Neuronal stem cell (in vitro differentiated cells): ENCODE measurements around the gene ADGB.
A peak's percentile ranks its signal among the peaks of the same experiment; 100 is the strongest.

Experiments used
- DNase-seq: peaks from one replicate; pipeline ENCODE4 v3.0.0-alpha.2; 2013; ENCODE audit warnings: low spot score
- H2AFZ ChIP-seq: one replicate; pipeline ENCODE4 v1.6.1; 2013; ENCODE audit warnings: mild to moderate bottlenecking, low read length, inconsistent platforms
- H2AK5ac ChIP-seq: 2 replicates; pipeline ENCODE4 v1.6.1; 2013; ENCODE audit warnings: low read depth, mild to moderate bottlenecking, inconsistent platforms, low read length, moderate library complexity, mixed read lengths
- H2BK120ac ChIP-seq: 2 replicates; pipeline ENCODE4 v1.6.1; 2013; ENCODE audit warnings: low read depth, mild to moderate bottlenecking, inconsistent platforms, low read length, moderate library complexity, mixed read lengths
- H2BK12ac ChIP-seq: one replicate; pipeline ENCODE4 v1.6.1; 2013; ENCODE audit warnings: low read length, inconsistent platforms
- H2BK15ac ChIP-seq: 2 replicates; pipeline ENCODE4 v1.6.1; 2013; ENCODE audit warnings: mild to moderate bottlenecking, low read length, inconsistent platforms, mixed read lengths
- H2BK5ac ChIP-seq: one replicate; pipeline ENCODE4 v1.6.1; 2013; ENCODE audit warnings: inconsistent platforms, mild to moderate bottlenecking, low read length, moderate library complexity
- H3K14ac ChIP-seq: one replicate; pipeline ENCODE4 v1.6.1; 2013; ENCODE audit warnings: low read length, inconsistent platforms
- H3K18ac ChIP-seq: 2 replicates; pipeline ENCODE4 v1.6.1; 2013; ENCODE audit warnings: low read length, inconsistent platforms
- H3K23ac ChIP-seq: 2 replicates; pipeline ENCODE4 v1.6.1; 2013; ENCODE audit warnings: low read depth, mild to moderate bottlenecking, mixed read lengths, low read length, inconsistent platforms; ENCODE audit not compliant: poor library complexity
- H3K27ac ChIP-seq: replicated peaks from 3 replicates; pipeline ENCODE4 v1.5.1; 2013; ENCODE audit warnings: low read length, inconsistent platforms
- H3K27me3 ChIP-seq, 3 experiments: 2 replicates each; pipeline ENCODE4 v1.6.1; 2013; ENCODE audit warnings: low read length in 3 of 3, mild to moderate bottlenecking in 2 of 3, inconsistent platforms in 1 of 3, low read depth in 1 of 3, mixed read lengths in 1 of 3, moderate library complexity in 1 of 3; ENCODE audit not compliant: control insufficient read depth in 3 of 3, insufficient read depth in 3 of 3
- H3K36me3 ChIP-seq, 2 donors: replicated peaks in 1 of 2; 2 replicates each; pipeline ENCODE4 v1.6.1; 2013; ENCODE audit warnings: low read length in 2 of 2; ENCODE audit not compliant: control insufficient read depth in 2 of 2, insufficient read depth in 2 of 2
- H3K4ac ChIP-seq: 2 replicates; pipeline ENCODE4 v1.6.1; 2013; ENCODE audit warnings: inconsistent platforms, mild to moderate bottlenecking, low read length, moderate library complexity
- H3K4me1 ChIP-seq, 2 donors: 1 replicate in 1 of 2; 2 replicates in 1 of 2; pipeline ENCODE4 v1.6.1; 2013; ENCODE audit warnings: low read length in 2 of 2, low read depth in 1 of 2; ENCODE audit not compliant: control insufficient read depth in 2 of 2, insufficient read depth in 1 of 2
- H3K4me2 ChIP-seq: one replicate; pipeline ENCODE4 v1.6.1; 2013; ENCODE audit warnings: mild to moderate bottlenecking, low read length, inconsistent platforms; ENCODE audit not compliant: insufficient read depth, poor library complexity, severe bottlenecking
- H3K4me3 ChIP-seq, 2 donors: 2 replicates each; pipeline ENCODE4 v1.5.1; 2013; ENCODE audit warnings: low read length in 2 of 2, mild to moderate bottlenecking in 2 of 2, inconsistent platforms in 1 of 2, moderate library complexity in 1 of 2
- H3K79me1 ChIP-seq: one replicate; pipeline ENCODE4 v1.6.1; 2013; ENCODE audit warnings: low read depth, mild to moderate bottlenecking, inconsistent platforms, low read length, moderate library complexity
- H3K9ac ChIP-seq: one replicate; pipeline ENCODE4 v1.6.1; 2013; ENCODE audit warnings: mild to moderate bottlenecking, low read depth, low read length, inconsistent platforms; ENCODE audit not compliant: poor library complexity
- H3K9me3 ChIP-seq, 2 donors: replicated peaks in 1 of 2; 2 replicates each; pipeline versions ENCODE3 to v1.6.1; 2013; ENCODE audit warnings: low read length in 2 of 2, mild to moderate bottlenecking in 2 of 2, inconsistent platforms in 1 of 2, low read depth in 1 of 2, mixed read lengths in 1 of 2, moderate library complexity in 1 of 2; ENCODE audit not compliant: control insufficient read depth in 2 of 2, insufficient read depth in 1 of 2
- H4K8ac ChIP-seq: one replicate; pipeline ENCODE4 v1.6.1; 2013; ENCODE audit warnings: low read depth, mild to moderate bottlenecking, inconsistent platforms, low read length, moderate library complexity
- H4K91ac ChIP-seq: one replicate; pipeline ENCODE4 v1.6.1; 2013; ENCODE audit warnings: low read length, low read depth, mild to moderate bottlenecking, inconsistent platforms; ENCODE audit not compliant: poor library complexity
- WGBS, 2 donors: extraction: QIAGEN DNeasy Blood & Tissue Kit; methylation state at CpG; one replicate each; pipeline ENCODE4 v1.1.7; 2013; ENCODE audit warnings: missing lambda C conversion rate in 2 of 2, mixed read lengths in 1 of 2; ENCODE audit not compliant: insufficient read length in 2 of 2, insufficient replicate concordance in 1 of 2; ENCODE audit errors: extremely low coverage in 2 of 2; 5-methylcytosine and 5-hydroxymethylcytosine counted together

ADGB gene

GRCh38 chr6:146635165-146635564, 36.4 kb downstream of the ADGB start:
- H3K23ac ChIP-seq, result no peak overlapping the region
- H3K14ac ChIP-seq, result no peak overlapping the region
- H3K18ac ChIP-seq, result no peak overlapping the region
- no peaks in the 10 kb centered on the region for H3K36me3 ChIP-seq
- no peak overlapping the region for H3K4ac ChIP-seq
- H3K27me3 ChIP-seq, result no peaks in the 10 kb centered on the region
- no peak overlapping the region for H4K91ac ChIP-seq
- H4K8ac ChIP-seq, result no peak overlapping the region
- H2AK5ac ChIP-seq, result no peak overlapping the region
- H3K4me3 ChIP-seq, result no peak overlapping the region
- H2BK5ac ChIP-seq, result no peak overlapping the region
- no peak overlapping the region for H3K27ac ChIP-seq
- DNase-seq, result no peak
- no peak overlapping the region for H2AFZ ChIP-seq
- no peaks in the 10 kb centered on the region for H3K4me1 ChIP-seq
- H3K4me2 ChIP-seq, result no peak overlapping the region
- H3K9me3 ChIP-seq, result no peaks in the 10 kb centered on the region
- no peak overlapping the region for H2BK12ac ChIP-seq
- H3K79me1 ChIP-seq, result no peaks in the 10 kb centered on the region
- H3K9ac ChIP-seq, result no peak overlapping the region
- no peak overlapping the region for H2BK120ac ChIP-seq
- H2BK15ac ChIP-seq, result no peak overlapping the region

DNA sequence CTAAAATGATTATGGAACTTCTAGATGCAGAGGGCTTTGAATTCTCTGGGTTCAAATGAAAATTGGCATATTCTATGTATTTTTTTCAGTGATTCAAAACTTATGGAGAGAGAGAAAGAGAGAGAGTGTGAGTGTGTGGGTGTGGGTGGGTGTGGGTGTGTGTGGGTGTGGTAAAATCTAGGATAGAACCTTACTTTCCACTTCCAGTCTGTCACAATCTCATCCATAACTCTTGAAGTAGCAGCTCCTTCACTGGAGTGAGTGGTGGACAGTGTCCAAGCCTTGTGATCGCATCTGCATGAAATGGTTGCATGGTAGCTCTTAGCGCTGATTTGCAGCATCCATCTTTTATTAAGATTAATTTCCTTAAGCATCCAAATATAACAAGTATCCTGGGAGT, 37.7 kb downstream of the ADGB start:
- no peak overlapping the region for H2AK5ac ChIP-seq
- no peak overlapping the region for H2BK12ac ChIP-seq
- H3K9me3 ChIP-seq, result no peaks in the 10 kb centered on the region
- H3K27ac ChIP-seq, result no peak overlapping the region
- H3K4ac ChIP-seq, result no peak overlapping the region
- H2BK5ac ChIP-seq, result no peak overlapping the region
- no peak overlapping the region for H2BK15ac ChIP-seq
- no peaks in the 10 kb centered on the region for H3K36me3 ChIP-seq
- H3K18ac ChIP-seq, result no peak overlapping the region
- no peaks in the 10 kb centered on the region for H3K4me1 ChIP-seq
- H3K79me1 ChIP-seq, result no peaks in the 10 kb centered on the region
- H3K14ac ChIP-seq, result no peak overlapping the region
- no peak overlapping the region for H3K23ac ChIP-seq
- no peaks in the 10 kb centered on the region for H3K27me3 ChIP-seq
- H2BK120ac ChIP-seq, result no peak overlapping the region
- H4K8ac ChIP-seq, result no peak overlapping the region
- no peak overlapping the region for H3K4me3 ChIP-seq
- no peak overlapping the region for H3K4me2 ChIP-seq
- no peak overlapping the region for H4K91ac ChIP-seq
- no peak overlapping the region for H3K9ac ChIP-seq
- no CpG with 5 or more reads among the region's 2 CpGs for WGBS, 2 donors
- DNase-seq, result no peak
- no peak overlapping the region for H2AFZ ChIP-seq

DNA sequence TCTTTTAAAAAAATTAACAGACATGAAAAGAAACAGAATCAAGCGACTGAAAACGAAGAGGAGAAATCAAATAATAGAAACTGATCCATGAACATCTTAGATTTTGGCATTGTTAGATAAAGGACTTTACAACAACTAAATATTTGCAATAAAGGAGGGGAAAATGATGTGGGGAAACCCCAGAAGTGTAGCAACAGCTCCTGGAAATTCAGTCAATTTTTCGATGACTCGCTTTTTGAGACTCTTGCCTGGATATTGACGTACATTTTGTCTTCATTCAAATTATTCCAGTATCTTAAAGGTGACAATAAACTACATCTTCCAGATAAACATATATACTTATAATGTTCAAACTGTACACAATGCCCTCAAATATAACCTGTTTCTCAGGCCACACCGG, 44.1 kb downstream of the ADGB start:
- no peak overlapping the region for H2BK120ac ChIP-seq
- no peaks in the 10 kb centered on the region for H3K4me1 ChIP-seq
- no peak overlapping the region for H2AFZ ChIP-seq
- no peaks in the 10 kb centered on the region for H3K9me3 ChIP-seq
- no peak overlapping the region for H3K4me2 ChIP-seq
- no peak overlapping the region for H2BK12ac ChIP-seq
- no peak for DNase-seq
- H4K91ac ChIP-seq, result no peak overlapping the region
- no peak overlapping the region for H3K4ac ChIP-seq
- no peaks in the 10 kb centered on the region for H3K27me3 ChIP-seq
- H3K18ac ChIP-seq, result no peak overlapping the region
- WGBS, 2 donors, result no CpG with 5 or more reads among the region's 6 CpGs
- H3K4me3 ChIP-seq, result no peak overlapping the region
- no peak overlapping the region for H4K8ac ChIP-seq
- no peak overlapping the region for H2AK5ac ChIP-seq
- H2BK5ac ChIP-seq, result no peak overlapping the region
- H3K14ac ChIP-seq, result no peak overlapping the region
- H2BK15ac ChIP-seq, result no peak overlapping the region
- no peaks in the 10 kb centered on the region for H3K36me3 ChIP-seq
- H3K79me1 ChIP-seq, result no peaks in the 10 kb centered on the region
- no peak overlapping the region for H3K9ac ChIP-seq
- H3K27ac ChIP-seq, result no peak overlapping the region
- H3K23ac ChIP-seq, result no peak overlapping the region

DNA sequence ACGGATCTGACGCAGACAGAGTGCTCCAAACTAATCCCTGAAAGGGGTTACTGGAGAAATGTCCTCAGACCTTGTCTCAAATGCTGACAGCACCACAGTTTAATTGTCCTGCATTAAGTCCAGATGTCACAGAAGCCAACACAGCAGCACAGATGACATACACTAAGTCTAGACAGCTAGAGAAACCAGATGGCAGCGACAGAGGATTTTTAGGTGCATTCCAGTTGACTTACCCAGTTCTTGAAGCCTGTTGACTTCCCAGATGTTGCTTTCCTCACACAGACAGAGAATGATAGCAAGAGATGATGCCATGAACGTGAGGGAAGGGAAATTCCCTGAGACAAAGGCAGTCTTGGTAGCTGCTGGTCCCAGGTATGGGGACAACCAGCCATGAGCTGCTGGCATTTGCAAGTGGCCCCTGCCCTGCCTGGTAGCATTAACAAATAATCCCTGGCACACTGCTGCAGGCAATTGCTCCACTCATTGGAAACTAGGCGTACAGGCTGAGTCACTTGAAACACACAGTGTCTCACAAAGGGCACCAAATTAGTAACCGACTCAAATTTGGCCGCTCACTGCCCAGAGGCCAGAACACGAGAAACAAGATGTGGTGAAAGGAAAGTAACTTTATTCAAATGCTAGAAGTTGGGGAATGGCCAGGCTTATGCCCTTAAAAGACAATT, 52.2 kb downstream of the ADGB start:
- H2BK12ac ChIP-seq, result peak overlapping the region; percentile 77
- no peaks in the 10 kb centered on the region for H3K4me1 ChIP-seq
- H4K91ac ChIP-seq, result no peak overlapping the region
- H4K8ac ChIP-seq, result peak overlapping the region; percentile 97
- H3K14ac ChIP-seq, result no peak overlapping the region
- peak overlapping the region; percentile 31 for H3K18ac ChIP-seq
- H3K4ac ChIP-seq, result no peak overlapping the region
- H3K4me3 ChIP-seq, result no peak overlapping the region
- no peak overlapping the region for H3K9ac ChIP-seq
- H3K36me3 ChIP-seq, result no peaks in the 10 kb centered on the region
- H2BK5ac ChIP-seq, result no peak overlapping the region
- DNase-seq, result no peak
- no peak overlapping the region for H2BK120ac ChIP-seq
- H3K79me1 ChIP-seq, result no peaks in the 10 kb centered on the region
- WGBS, 2 donors, result no CpG with 5 or more reads among the region's 8 CpGs
- H3K9me3 ChIP-seq, result no peaks in the 10 kb centered on the region
- H2AK5ac ChIP-seq, result no peak overlapping the region
- peak overlapping the region; percentile 20 for H3K23ac ChIP-seq
- H3K27ac ChIP-seq, result no peak overlapping the region
- H3K27me3 ChIP-seq, result no peaks in the 10 kb centered on the region
- no peak overlapping the region for H2BK15ac ChIP-seq
- H3K4me2 ChIP-seq, result no peak overlapping the region
- H2AFZ ChIP-seq, result no peak overlapping the region
